Left kidney (tissue), 2 donors: Measurements from ENCODE around the gene C2orf68. TPM values are rescaled to one million over a fixed set of nuclear protein-coding genes. Genes with fewer than 3 reads are reported as not detected.
"Not testable (repeated sequence)": the region's sequence is repeated elsewhere in the genome, so short reads cannot be mapped to it uniquely, and the experiment has no call there.

Experiments used
- DNase-seq: peaks from one replicate; pipeline ENCODE4 v3.0.0-alpha.2; 2013
- polyA plus RNA-seq: library from polyadenylated mRNA; unstranded; fragments of 120-200 nt; gene quantifications from one replicate; pipeline ENCODE4 v1.2.1, GENCODE V29; 2013; ENCODE audit not compliant: insufficient read length

C2orf68 gene
- polyA plus RNA-seq, 1 donor: 75.9 TPM

DNA sequence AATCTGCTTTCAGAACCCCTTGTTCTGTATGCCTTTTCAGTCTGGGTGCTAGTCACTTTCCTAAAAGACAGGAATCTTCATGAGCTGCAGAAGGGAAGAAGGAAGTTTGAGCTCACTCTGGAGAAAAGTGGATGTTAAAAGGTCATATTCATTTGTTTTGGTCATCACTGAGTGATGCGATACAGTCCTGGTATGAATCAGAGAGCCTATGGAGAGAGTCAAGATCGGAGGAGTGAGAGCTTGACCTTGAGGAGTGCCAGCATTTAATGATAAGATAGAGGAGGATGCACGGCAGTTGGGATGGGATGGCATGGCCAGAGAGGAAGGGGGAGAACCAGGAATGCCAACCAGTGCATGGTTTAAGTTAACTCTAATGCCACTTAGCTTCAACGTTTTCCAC, 23.8 kb upstream of the C2orf68 start:
- DNase-seq: no peak

DNA sequence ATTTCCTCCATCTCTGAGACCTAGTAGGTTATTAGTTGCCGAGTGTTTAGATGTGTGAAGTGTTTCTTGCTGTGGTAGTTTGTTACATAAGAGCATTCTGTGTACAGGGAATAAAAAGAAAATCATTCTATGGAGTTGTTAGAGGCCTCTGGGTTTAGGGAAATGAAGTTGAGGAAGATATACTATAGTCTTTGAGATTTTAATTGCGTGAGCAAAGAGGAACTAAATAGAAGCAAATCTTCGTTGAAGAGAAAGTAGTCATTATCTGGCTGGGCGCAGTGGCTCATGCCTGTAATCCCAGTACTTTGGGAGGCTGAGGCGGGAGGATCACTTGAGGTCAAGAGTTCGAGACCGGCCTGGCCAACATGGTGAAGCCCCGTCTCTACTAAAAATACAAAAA, 23.1 kb upstream of the C2orf68 start:
- DNase-seq: no peak

DNA sequence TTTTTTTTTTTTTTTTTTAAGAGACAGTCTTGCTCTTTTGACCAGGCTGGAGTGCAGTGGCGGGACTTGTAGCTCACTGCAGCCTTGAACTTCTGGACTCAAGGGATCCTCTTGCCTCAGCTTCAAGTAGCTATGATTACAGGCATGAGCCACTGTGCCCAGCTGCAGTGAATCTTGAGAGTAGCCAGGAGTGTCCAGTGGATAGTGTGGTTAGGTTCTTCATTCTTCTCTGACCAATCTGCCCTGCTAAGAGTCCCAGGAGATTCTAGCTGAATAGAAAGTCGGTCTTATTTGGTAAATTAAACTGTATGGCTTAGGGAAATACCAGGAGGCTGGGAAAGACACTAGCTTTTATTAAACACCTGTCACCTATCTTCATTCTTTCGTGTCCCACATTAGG, 19.4 kb upstream of the C2orf68 start:
- DNase-seq: no peak

DNA sequence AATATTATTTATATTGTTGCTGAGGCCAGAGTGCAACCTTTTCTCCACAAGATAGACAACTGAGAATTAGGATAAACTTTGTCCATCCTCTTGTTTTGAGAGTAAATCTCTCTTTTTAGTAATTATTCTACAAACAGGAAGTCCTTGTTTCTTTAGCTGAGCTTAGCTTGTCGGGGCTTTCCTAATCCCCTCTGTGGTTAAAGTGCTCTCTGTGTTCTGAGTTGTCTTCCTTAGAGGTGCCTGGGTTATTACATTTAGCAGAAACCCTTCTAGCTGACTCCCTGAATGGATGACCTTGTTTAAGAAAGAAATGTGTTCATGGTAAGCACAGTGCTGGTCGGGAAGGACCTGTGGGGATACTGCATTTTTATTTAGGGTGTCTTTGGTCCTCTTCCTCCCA, 16.8 kb upstream of the C2orf68 start:
- DNase-seq: no peak

DNA sequence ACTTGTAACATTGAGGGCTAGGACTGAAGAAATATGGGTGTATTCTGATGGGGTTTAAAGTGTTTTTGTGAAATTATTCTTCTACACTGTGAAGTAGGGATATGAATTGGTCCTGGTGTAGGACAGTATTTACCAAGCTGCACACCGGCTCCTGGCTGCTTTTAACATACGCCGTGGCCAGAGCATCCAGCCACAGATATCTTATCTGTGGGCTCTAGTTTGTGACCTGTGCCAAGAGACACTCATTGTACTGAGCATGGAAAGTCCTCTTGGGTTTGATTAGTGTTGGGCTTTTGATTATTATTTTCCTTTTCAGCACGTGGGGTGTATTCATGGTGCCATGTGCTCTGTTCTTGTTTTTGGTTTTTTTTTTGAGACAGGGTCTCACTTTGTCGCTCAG, 12.1 kb upstream of the C2orf68 start:
- DNase-seq: no peak

DNA sequence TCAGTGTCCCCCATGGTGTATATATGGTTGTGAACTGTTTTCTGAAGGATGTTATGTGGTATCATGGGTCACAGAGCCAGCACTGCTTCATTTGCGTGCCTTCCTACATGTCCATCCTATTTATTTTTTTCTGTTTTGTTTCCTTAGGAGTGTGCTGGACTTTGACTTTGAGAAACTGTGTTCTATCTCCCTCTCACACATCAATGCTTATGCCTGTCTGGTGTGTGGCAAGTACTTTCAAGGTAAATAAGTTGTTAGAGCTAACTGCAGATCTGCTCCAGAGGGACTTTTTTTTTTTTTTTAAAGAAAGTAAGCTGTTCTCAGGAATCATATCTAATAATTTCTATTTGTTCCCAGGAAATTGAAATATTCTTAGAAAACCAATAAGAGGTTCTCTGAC, 9.5 kb upstream of the C2orf68 start:
- DNase-seq: no peak

DNA sequence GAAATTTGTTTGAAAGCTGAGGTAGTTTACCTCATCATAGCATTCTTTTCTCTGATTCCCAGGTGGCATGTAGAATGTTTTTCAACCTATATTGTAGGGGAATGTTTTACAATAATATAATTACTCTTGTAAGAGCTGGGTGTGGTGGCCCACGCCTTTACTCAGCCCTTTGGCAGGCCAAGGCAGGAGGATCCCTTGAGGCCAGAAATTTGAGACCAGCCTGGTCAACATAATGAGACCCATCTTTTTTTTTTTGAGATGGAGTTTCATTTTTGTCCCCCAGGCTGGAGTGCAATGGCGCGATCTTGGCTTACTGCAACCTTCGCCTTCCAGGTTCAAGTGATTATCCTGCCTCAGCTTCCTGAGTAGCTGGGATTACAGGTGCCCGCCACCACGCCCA, 7.8 kb upstream of the C2orf68 start:
- no peak for DNase-seq

DNA sequence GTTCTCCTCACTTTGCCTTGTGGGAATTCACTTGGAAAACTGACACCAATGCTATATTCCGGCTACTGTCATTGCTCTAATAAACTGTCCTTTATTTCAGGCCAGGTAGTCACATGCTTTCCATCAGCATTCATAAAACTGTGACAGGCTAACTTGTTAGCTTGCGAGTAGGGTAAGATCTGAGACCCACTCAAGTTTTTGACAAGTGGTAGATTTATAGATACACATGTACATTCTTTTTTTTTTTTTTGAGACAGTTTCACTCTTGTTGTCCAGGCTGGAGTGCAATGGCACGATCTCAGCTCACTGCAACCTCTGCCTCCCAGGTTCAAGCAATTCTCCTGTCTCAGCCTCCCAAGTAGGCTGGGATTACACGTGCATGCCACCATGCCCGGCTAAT, 5.9 kb upstream of the C2orf68 start:
- DNase-seq: not testable (repeated sequence)

DNA sequence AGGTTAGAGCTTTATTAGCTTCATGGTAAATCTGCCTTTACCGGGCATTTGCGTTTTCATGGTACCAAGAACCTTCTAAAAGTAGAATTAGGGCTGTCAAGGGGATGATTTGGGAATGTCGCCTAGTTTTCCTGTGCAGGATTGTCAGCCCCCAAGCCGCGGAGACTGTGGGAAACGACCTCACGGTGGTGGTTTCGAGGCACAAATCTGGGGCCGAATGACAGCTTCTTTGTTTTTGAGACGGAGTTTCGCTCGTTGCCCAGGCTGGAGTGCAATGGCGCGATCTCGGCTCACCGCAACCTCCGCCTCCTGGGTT, 3.5 kb upstream of the C2orf68 start:
- DNase-seq: no peak

DNA sequence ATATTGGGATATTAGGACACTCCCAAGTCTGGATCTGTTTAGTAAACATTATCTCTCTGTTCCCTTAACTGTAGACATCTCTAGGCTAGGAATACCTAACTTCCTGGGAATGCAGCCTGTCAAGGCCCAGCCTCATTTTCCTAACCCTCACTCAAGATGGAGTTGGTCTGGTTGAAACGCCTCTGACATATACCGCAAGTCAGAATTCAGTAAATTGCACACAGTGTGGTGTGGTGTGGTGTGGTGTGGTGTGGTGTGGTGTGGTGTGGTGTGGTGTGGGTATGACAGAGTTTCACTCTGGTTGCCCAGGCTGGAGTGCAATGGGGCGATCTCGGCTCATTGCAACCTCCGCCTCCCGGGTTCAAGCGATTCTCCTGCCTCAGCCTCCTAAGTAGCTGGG, 2.9 kb upstream of the C2orf68 start:
- not testable (repeated sequence) for DNase-seq

DNA sequence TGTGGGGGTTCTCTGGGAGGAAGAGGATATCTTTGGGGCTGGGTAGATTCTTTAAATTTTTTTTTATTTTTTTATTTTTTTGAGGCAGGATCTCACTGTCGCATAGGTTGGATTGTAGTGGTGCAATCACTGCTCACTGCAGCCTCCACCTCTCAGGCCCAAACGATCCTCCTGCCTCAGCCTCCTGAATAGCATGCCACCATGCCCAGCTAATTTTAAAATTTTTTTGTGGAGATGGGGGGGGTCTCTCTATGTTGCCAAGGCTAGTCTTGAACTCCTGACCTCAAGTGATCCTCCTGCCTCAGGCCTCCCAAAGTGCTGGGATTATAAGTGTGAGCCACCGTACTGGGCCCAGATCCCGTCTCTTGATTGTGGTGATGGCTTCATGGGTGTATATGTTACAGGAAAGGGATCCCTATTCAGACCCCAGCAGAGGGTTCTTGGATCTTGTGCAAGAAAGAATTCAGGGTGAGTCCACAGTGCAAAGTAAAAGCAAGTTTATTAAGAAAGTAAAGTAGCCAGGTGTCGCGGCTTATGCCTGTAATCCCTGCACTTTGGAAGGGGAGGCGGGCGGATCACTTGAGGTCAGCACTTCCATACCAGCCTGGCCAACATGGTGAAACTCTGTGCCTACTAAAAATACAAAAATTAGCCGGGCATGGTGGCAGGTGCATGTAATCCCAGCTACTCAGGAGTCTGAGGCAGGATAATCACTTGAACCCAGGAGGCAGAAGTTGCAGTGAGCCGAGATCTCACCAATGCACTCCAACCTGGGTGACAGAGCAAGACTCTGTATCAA, 2.0 kb upstream of the C2orf68 start:
- no peak for DNase-seq

DNA sequence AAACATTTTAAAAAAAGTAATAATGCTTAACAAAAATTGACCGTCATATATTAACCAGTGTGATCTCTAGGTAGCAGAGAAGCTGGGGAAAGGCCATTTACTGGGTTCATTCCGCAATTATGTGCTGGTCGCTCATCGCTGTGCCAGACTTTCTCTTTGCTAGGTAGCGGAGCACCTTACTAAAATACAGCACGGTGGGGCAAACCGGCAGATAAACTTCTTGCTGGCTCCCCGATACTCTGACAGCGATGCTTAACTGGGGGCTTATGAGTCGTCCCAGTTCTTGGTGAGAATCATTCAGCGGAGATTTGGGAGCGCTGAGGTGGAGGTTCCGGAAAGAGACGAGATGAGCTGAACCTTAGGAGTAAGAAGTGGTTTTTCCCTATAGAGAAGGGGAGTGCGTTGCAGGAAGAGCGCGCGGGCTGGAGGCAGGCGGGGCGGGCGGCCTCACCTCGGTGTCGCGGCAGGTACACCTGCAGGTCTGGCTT, 605 bp downstream of the C2orf68 start:
- DNase-seq: no peak

DNA sequence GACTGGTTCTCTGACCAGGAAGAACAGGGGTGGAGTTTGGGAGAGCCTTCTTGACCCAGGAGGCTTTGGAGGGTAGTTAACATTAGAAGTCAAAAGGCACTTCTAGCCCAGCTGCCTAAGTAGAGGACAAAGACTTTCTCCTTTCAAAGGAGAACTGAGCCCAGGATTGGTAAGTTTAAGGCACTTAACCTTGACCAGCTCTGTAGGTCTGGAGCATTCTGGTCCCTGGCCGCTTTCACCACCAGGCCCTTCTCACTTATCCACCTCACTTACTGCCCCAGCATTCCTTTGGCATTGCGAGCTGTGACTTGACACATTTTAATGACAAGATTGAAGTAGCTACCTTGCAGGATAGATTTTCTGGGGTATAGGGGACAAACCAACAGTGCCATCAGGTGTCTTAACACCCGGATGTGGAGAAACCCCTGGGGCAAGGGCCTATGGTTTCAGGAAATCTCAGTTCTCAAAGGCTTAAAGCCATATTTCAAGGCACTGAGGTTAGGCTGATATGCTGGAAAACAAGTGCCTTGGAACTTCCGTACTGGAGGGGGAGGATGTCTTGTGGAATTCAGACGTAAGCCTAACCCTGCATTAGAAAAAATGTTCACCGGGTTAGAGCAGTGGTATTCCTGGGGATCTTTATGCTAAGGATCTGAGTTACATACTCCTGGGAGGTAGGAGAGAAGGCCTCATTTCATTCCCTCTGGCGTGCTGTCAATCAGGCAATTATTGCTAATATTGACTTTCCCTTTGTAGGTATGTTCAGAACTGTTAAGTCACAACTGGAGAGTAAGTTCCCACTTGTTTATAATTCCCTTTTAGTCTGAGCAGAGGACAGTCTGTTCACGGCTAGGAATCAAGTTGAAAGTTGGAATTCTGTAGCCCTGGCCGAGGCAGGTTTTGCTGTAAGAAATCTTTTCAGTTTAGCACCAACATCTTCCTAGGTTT, 4.3 kb downstream of the C2orf68 start:
- no peak for DNase-seq

DNA sequence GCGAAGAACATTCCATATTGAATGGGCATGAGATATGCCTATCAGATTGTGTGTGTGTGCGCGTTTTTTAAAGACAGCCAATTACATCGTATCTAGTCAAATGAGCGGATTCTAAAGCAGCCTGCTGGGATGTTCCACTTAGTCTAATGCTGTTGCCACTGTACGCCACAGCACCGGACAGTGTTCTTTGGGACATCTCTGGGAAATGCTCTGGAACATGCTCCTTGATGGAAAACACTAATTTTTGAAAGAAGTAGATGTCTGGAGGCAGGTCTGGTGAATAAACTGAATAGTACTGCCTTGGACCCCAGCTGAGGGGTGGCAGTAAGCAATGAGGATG, 5.8 kb downstream of the C2orf68 start:
- no peak for DNase-seq

DNA sequence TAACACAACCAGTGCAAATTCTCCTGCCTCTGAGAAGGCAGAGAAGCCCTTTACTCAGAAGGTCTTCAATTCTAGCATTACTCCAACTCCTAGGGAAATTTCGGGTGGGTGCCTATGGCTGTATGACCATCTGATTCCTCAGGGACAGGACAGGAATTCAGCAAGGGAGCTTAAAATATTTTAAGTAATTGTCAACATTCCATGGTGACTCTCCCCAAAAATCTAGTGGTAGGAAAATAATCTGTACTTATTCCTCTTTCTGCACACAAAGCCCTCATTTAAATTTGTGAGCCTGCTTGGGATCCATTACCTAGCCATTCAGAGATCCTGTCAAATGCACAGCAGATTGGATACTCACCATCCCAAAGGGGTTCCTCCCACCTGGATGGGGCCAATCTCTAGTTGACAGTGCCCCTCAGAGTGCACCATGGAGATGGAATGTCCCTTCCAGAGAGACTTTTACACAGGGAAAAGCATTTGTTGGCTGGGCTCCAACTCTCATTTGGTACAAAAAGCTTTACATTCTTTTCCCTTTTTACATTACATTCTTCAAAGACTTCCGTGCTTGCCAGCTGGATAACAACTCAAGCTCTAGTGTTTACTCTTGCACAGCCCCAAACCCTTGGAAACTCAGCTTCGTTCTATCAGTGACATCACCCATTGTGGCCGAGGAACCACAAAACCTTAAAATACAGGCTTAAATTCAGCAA, 6.3 kb downstream of the C2orf68 start:
- peak; percentile 56 for DNase-seq

DNA sequence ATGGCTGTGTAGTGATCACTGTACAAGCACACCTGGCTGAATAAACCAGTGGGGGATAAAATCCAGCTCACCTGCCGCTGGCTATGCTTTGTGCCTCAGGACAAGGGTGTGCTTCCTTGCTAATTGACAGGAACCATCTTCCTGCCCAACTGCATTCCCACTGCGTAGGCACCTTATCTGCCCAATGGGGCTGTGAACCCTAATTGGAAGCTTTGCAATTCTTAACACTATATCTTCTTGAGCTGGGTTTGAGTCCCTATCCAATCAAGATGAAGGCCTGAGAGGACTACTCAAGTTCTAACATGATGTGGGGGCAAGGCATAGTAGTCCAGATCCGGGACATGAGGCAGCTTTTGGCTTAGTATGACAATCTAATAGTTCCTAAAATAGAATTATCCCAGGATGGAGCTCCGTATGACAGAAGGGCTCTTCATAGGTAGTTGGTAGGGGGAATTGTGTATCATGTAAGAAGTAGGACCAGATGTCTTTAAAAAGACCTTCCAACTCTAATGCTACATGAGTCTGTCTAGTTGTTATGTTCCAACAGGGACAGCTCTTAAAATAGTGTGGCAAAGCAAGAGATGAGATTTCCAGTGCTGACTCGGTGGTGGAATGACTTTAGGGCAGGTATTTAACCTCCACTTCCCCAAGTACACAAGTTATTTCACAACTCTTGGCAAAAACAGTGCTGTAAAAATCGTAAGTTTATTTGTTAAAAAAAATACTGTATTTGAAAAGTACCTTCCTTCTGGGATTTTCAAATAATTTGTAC, 7.1 kb downstream of the C2orf68 start:
- DNase-seq: no peak

DNA sequence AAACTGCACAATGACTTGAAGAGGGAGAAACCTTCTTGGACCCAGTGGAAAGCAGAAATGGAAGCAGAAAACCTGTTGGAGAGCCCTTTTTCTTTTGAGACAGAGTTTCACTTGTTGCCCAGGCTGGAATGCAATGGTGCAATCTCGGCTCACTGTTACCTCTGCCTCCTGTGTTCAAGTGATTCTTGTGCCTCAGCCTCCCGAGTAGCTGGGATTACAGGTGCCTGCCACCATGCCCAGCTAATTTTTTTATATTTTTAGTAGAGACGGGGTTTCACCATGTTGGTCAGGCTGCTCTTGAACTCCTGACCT, 7.8 kb downstream of the C2orf68 start:
- DNase-seq: not testable (repeated sequence)

DNA sequence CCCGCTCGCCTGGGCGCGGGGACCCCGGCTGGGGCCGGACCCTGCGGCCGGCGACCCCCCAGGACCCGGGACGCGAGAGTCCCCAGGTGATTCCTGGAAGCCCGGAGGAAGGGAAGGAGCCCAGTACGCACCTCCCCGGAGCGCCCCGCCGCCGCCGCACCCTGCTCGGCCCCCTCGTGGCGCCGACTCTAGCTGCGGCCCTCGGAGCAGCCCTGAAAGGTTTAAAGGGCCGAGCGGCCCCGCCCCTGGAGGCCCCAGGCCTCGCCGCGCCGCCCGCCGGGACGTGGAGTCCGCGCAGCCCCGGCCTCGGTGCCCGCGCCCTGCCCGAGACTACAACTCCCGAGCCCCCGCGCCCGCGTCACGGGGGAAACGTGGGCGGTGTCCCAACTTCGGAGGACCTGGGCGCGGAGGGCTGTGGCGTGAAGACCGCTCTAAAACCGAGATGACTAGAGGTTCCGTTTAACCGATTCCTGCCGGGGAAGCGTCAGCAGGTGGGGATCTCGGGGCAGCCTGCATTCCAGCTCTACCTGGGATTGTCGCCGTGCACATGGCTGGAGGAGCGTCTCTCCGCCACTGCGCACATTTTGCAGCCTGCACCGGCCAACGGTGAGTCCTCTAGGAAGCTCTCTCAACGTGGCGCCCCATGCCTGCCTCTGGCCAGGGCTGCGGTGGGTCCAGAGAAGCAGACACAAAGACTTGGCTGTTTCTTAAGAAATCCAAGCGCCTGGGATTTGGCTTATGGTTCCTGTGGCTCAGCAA, 9.2 kb downstream of the C2orf68 start, which contains the start of gene TMEM150A:
Gene TMEM150A (minus strand): TSS at position 223 of the 759 bp plus-strand sequence. CDS start 750 bp downstream, outside the sequence.
- peak; percentile 92 for DNase-seq

DNA sequence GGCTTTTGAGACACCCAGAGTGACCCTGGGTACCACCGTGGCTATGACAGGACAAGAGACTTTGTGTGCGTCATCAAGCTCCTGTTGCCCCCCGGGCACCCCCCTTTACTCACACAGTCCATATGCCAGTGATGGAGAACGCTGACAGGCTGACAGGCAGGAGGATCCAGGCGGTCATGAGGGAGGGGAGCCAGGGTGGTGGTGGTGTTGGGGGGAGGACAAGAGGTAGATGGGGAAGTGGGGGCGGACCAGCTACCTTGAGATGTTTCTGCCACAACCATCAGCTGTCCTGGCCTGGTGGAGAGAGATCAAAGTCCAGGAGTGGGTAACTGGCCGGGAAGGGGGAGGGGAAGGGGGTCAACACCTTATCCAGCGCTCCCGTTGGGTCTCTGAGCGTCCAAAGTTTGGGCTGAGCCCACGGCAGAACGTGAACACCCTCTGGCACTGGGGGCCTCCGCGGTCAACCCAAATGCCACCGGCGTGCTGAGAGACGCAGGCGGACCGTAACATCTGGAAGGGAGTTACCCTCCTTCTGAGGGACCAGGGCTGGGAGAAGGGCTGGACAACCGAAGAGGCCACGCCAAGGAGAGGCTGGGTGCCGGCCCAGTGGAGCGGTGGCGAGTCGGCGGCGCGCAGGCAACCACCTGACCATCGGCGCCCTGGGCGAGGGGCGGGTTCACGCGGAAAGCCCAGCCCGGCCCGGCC, 9.9 kb downstream of the C2orf68 start:
- no peak for DNase-seq

DNA sequence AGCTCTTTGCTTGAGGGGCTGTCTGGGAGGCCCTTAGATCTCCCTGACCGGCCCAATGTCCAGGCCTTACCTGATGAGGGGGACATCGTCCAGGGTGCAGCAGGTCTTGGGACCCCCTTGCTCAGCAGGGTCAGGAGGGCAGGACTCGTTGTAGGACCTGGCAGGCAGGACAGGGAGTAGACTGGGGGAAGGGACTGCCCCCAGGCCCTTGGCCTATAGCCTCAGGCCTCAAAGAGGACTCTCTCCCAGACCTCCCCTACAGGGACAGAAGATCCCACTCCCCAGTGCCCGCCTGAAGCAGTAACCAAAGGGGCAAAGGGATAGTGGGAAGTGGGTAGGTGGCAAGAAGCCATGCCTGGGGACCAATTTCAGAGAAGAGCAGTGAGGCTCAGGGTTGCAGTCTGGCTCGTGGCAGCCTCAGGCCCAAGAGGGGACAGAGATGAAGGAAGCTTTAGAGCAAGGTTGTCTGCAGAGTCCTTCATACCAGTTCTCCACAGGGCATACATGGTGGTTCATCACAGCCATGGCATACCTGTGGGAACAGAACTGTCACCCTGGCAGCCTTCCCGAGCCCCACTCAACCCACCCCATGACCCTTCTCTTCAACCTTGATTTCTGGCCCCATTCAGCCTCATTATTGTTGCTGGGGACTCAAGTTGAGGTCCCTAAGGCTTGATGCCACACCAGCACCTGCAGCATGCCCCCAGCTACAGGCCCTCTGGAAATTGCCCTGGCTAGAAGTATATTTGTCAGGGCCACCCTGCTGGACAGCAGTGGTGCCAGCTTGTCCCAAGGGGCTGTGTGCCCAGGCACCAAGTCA, 10.7 kb downstream of the C2orf68 start:
- no peak for DNase-seq
